Jurkat, Clone E6-1 (cell line): ENCODE measurements around the gene PRR5L.
"Not testable (repeated sequence)": the region's sequence is repeated elsewhere in the genome, so short reads cannot be mapped to it uniquely, and the experiment has no call there.

Experiments used
- DNase-seq: peaks from one replicate; pipeline ENCODE4 v3.0.0-alpha.2; 2011; ENCODE audit warnings: low read depth, low spot score
- H3K4me3 ChIP-seq: 2 replicates; pipeline ENCODE4 v1.5.1; 2011; ENCODE audit warnings: mild to moderate bottlenecking, low read length, control low read depth, moderate library complexity

Gene PRR5L

GRCh38 chr11:36313750-36314433, 17.8 kb downstream of the PRR5L start:
- H3K4me3 ChIP-seq: no peak overlapping the region
- DNase-seq: no peak

- DNase-seq: no peak
- no peak overlapping the region for H3K4me3 ChIP-seq
Measured at GRCh38 chr11:36314434-36314767, 18.3 kb downstream of the PRR5L start.

- no peak for DNase-seq
- no peak overlapping the region for H3K4me3 ChIP-seq
Measured at GRCh38 chr11:36316049-36316448, 20.0 kb downstream of the PRR5L start.

- no peak for DNase-seq
- no peak overlapping the region for H3K4me3 ChIP-seq
Measured at GRCh38 chr11:36317992-36318391, 21.9 kb downstream of the PRR5L start.

GRCh38 chr11:36324956-36325355, 28.9 kb downstream of the PRR5L start:
- DNase-seq: not testable (repeated sequence)

GRCh38 chr11:36325403-36325802, 29.3 kb downstream of the PRR5L start:
- not testable (repeated sequence) for H3K4me3 ChIP-seq, DNase-seq

More at GRCh38 chr11:36324956-36325355, 28.9 kb downstream of the PRR5L start:
- not testable (repeated sequence) for H3K4me3 ChIP-seq

- no peak overlapping the region for H3K4me3 ChIP-seq
- DNase-seq: no peak
Measured at GRCh38 chr11:36326524-36327419, 30.7 kb downstream of the PRR5L start.

GRCh38 chr11:36328966-36329673, 33.0 kb downstream of the PRR5L start:
- no peak overlapping the region for H3K4me3 ChIP-seq
- no peak for DNase-seq

- no peak for DNase-seq
- no peak overlapping the region for H3K4me3 ChIP-seq
Measured at GRCh38 chr11:36330411-36330810, 34.3 kb downstream of the PRR5L start.

GRCh38 chr11:36333468-36333867, 37.4 kb downstream of the PRR5L start:
- no peak for DNase-seq
- no peak overlapping the region for H3K4me3 ChIP-seq

- DNase-seq: peak; percentile 32
- no peak overlapping the region for H3K4me3 ChIP-seq
Measured at GRCh38 chr11:36333897-36334296, 37.8 kb downstream of the PRR5L start.

- DNase-seq: no peak
- no peak overlapping the region for H3K4me3 ChIP-seq
Measured at GRCh38 chr11:36339888-36340287, 43.8 kb downstream of the PRR5L start.

GRCh38 chr11:36340897-36341296, 44.8 kb downstream of the PRR5L start:
- no peak overlapping the region for H3K4me3 ChIP-seq
- no peak for DNase-seq

GRCh38 chr11:36341915-36342314, 45.8 kb downstream of the PRR5L start:
- H3K4me3 ChIP-seq: no peak overlapping the region
- DNase-seq: no peak

GRCh38 chr11:36342327-36342726, 46.2 kb downstream of the PRR5L start:
- DNase-seq: no peak
- no peak overlapping the region for H3K4me3 ChIP-seq

- DNase-seq: peak; percentile 82
- no peak overlapping the region for H3K4me3 ChIP-seq
Measured at GRCh38 chr11:36343436-36343835, 47.3 kb downstream of the PRR5L start.

GRCh38 chr11:36345084-36345511, 49.0 kb downstream of the PRR5L start:
- no peak overlapping the region for H3K4me3 ChIP-seq
- no peak for DNase-seq

- no peak for DNase-seq
- H3K4me3 ChIP-seq: no peak overlapping the region
Measured at GRCh38 chr11:36345535-36346141, 49.5 kb downstream of the PRR5L start.

GRCh38 chr11:36346562-36347383, 50.7 kb downstream of the PRR5L start:
- no peak overlapping the region for H3K4me3 ChIP-seq
- DNase-seq: no peak
